Pons (tissue), 1 donor: ENCODE results near the gene MEGF9.
A peak's percentile ranks its signal among the peaks of the same experiment; 100 is the strongest.

Experiments used
- DNase-seq: peaks from one replicate; pipeline ENCODE4 v3.0.0-alpha.2; 2016; ENCODE audit warnings: low spot score

The MEGF9 gene

DNA sequence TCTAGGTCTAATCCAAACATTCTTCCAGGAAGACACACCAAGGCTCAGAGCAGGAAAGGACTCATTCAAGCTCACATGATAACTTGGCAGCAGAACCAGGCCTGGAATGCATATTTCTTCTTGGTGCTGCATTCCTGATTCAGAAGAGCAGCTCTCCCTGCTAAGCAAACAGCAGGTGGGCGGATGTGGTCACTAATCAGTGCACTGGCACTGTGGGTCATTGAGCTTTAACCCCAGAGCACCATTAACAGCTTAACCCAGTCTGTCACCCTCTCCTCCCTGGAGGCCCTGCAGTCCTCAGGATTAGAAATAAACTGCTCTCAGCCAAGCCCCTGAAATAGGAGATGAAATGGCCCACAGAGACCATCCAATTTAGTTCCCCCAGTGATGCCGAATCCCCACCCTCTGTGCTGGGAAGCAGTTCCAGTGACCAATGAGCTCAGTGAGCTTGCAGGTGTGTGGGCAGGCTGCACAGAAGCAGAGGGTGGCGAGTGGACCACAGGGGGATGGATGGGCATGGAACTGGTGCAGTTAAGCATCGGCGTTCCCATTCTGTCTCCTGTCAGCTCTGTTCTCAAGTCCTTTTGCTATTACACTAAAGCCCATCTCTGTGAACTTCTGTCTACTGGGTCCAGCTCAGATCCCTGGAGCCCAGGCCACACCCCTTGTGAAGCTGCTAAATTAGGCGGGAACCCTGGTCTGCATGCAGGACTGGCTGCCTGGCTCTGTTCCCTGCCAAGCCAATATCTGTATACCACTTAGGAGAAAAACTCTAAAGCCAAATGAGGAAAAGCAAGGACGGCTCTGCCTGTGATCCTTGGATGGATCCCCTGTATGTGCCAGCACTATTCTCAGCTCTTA, 16.6 kb upstream of the MEGF9 start:
- no peak for DNase-seq

DNA sequence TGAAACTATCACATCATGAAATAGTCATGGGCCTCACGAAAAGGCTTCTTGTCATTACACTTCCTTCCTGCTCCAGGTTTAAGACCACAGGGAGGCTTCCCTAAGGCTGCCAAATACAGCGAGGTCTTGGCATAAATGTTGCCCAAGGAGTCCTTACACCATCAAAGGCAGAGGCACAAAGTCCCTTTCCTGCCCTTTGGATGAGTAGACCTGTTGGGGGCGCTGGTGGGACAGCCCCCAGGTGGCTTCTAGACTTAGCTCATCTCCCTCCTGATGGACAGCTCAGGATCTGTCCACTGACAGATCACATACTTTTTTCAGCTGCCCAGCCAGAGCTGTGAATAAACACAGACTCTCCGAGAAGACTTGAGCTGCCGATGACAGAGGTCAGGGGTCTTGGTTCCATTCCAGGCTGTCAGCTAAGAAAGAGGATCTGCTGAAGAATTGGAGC, 15.5 kb upstream of the MEGF9 start:
- DNase-seq: no peak

DNA sequence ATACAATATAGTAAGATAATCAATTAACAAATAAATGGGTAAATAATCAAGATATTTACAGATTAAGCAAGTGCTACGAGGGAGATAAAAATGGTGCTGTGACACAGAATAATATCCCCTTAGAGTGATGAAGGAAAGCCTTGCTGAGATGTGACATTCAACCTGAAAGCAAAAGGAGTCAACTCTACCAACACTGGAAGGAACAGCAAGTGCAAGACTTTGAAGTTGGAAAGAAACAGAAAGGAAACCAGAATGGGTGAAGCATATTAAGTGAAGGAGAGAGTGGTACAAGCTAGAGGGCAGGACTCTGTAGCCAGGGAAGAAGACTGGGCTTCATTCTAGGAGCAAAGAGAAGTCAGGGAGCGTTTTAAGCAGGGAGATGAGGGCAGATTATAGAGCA, 12.2 kb upstream of the MEGF9 start:
- no peak for DNase-seq

DNA sequence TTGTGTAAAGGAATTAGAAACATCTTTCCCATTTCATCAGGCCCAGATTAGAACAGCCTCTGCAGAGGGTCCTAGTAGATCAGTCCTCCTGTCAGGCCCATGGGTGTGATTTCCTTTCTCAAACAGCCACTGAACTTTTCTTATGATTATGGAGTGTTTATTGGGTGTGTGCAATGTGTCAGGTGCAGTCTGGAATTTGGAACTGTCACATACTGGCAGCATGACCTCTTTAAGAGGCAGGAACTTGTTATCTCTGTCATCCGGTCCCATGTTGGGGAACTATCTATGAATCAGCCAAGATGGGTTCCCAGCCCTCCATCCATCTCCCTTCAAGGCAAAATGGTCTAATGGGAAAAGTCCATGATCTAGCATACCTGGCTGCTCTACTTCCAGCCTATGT, 11.6 kb upstream of the MEGF9 start:
- no peak for DNase-seq

DNA sequence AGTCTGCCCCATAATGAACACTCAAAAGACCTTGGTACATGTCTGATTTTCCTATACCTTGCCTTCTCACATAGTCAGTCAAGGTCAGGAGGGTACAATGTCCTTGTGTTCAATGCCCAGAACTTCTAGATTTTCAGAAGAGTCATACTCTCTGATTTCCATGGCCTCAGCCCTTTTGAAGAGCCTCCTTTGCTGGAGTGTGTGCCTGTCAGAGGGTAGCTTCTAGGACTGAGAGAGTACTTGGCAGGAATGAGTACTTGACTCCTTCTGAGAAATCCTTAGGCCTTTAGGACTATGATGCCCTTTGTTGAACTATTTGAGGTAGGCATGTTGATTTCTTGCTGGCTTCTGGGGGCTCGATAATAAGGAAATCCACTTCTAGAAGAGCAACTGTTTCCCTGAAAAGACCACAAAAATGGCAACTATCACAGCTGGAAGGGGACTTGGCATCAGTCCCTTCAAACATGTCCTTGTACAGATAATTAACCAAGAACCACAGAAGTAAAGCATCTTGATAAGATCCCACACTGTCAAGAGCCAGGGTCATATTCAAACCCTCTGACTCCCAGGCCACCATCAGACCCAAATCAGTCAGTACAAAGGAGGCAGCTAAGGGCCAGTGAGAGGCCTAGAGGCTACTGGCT, 10.6 kb upstream of the MEGF9 start:
- DNase-seq: no peak

DNA sequence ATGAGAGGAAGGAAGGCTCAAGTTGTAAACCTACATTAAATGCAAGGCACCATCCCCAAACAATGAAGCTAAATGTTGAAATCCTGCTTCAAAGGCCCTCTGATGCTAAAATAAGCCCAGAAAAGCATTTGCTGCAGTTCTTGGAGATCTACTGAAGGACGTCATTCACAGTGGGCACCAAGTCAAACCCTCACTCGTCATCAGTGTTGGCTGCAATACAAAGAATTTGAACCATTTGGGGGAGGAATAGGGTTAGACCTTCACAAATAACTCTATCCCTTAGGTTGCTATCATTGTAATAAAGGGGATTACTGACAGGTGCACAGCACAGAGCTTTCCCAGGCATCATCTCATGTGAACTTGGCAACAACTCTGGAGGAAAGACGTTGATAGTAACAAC, 9.3 kb upstream of the MEGF9 start:
- DNase-seq: no peak

DNA sequence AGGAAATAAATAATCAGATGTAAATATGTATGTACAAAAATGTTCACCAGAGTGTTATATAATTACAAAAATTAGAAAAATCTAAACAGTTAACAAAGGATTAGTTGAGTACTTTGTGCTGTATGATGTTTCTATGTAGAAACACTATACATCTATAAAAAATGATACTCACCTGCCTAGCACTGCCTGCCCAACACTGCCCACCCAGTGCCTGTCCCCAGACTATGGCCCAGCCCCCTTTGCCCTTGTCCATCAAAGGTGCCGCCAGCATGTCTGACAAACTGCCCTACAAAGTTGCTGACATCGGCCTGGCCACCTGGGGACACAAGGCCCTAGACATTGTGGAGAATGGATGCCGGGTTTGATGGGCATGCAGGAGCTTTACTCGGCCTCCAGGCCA, 6.1 kb upstream of the MEGF9 start:
- no peak for DNase-seq

DNA sequence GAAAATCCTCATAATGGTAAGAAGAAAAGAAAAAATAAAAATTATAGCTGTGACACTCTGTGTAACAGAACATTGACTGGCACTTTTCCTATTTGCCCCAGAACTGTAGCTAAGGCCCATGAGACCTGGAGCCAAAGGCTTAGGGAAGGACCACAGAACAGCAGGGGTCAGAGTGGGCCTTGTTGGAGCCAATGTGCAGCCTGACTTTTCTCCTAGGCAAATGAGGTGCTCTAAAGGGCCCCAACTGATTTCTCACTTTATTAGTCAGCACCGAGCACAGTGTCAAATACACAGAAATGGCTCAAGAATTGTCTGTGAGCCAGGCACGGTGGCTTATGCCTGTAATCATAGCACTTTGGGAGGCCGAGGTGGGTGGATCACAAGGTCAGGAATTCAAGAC, 4.0 kb upstream of the MEGF9 start:
- DNase-seq: no peak

DNA sequence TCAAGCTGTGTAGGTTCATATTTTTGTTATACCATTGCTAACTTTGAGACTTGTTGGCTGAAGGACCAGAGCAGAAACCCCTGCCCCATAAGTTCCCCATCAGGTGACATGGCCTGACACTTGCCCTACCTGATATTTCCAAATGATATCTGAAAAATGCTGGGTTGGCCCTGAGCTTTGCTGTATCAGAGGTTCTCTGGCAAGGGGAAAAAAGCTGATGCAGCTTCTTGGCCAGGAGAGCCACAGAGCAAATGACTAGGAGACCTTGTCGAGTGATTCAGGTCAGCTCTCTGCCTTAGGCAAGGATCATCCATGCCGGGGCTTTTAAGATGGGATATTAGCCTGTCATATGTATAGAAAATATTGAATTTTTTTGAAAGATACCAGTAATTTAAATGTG, 2.9 kb upstream of the MEGF9 start:
- no peak for DNase-seq

DNA sequence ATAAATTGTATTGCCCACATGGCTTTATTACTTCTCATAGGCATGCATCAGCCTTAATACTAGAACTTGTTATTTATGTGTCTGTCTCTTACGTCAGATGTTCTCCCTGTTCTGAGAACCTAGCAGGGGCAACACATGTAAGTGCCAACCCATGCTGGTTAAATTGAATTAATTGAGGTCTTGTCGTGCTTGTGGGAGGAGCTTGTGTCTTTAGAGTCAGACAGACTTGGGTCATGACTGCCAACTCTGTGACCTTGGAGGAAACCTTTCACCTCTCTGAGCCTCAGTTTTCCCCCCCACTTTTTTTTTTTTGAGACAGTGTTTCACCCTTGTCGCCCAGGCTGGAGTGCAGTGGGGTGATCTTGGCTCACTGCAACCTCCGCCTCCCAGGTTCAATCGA, 2.2 kb upstream of the MEGF9 start:
- no peak for DNase-seq

DNA sequence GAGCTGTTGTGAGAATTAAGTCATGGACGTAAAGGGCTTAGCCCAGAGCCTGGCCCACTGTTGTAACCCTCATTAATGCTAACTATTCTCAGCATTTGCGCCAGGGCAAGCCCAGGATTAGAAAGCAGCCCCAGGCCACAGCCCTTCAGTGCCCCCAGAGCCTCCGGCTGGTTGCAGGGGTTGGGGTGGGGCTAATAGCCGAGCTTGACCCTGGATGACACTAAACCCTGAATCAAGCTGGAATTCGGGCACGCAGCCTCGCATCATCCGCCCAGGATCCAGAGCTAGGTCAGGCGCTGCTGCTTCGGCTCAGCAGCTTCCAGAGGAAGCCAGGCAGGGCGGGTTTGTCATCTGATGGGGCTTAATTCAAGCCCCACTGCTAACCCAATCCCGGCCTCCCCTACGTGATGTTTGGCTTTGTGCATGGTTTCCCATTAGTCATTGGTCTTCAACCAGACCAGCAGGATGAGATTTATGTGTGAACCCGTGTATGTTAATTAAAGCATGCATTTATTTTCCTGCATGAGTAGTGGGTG, 1.2 kb upstream of the MEGF9 start:
- DNase-seq: peak; percentile 62

DNA sequence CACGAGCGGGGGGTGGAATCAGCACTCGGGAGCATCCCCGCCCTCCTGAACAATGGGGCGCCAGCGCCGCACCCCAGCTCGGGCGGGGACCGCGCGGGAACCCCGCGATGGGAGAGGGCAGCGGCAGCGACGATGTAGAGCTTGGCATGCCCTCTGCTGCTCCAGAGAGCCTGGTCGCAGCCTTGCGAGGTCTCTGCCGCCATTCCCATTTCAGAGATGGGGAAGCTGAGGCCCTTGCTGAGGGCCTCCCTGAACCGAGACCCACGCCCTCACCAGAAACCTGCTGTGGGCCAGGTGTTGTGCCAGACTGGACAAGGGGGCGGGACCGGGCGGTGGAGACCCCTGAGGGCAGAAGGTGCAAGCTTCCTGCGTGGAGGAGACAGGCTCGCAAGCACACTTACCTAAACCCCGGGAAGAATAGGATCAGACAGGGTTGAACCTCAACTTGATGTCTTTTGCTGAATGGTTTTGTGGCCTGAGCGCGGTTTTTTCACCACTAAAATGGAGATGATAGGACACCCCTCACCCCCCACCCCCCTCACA, 647 bp upstream of the MEGF9 start:
- no peak for DNase-seq

DNA sequence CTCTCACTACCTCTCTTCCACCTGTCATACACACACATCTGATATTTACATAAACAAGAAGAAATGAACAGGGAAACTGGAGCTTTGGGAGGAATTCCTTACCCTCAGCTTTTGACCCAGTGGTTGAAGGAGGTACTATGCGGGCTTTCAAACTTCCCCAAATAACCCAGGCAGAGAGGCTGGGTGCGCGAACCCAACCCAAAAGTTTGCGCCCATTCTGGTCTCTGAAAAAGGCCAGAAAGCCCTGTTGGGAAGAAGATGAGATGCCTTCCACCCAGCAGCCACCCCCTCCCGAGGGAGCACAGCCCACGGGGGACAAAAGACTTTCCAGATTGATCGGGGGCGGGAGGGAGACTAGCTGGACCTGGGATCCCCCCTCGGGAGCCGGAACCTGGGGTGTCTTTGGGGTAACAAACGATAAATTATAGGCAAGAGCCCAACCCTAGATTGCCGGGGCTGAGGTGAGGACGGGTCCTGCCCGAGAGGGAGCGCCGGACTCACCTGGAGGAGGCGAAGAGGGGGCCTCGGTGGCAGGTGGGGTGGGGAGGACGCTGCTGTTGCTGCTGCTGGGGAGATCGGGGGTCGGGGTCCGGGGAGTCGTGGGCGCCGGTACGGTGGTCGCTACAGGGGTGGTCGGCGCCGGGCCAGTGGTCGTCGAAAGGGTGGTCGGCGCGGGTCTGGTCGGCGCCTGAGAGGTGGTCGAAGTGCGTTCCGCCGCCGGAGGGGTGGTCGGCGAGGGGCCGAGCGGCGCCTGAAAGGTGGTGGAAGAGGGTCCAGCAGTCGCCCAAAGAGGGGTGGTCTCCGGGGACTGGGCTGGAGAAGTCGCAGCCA, 798 bp downstream of the MEGF9 start:
- DNase-seq: no peak

DNA sequence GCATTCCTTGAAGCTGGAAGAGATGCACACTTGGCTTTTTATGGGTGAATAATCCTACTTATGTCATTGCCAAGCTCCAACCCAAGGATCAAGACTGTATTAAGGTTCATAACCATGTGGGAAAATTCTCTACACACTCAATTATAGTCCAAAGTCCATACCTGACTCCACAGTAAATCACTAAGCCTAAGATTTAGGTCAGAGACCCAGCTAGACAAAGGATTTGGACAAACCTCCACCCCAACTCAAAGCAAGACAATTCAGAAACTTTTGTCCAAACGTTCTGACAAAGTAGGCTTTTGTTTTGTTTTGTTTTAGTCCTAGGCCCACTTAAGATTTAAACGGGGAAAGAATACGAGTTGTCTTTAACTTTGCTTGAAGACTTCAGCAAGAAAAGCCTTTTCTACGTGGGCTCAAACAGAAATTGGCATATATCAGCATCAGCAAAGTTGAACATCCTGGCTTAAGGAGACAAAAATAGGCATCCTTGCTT, 1.7 kb downstream of the MEGF9 start:
- peak; percentile 74 for DNase-seq

DNA sequence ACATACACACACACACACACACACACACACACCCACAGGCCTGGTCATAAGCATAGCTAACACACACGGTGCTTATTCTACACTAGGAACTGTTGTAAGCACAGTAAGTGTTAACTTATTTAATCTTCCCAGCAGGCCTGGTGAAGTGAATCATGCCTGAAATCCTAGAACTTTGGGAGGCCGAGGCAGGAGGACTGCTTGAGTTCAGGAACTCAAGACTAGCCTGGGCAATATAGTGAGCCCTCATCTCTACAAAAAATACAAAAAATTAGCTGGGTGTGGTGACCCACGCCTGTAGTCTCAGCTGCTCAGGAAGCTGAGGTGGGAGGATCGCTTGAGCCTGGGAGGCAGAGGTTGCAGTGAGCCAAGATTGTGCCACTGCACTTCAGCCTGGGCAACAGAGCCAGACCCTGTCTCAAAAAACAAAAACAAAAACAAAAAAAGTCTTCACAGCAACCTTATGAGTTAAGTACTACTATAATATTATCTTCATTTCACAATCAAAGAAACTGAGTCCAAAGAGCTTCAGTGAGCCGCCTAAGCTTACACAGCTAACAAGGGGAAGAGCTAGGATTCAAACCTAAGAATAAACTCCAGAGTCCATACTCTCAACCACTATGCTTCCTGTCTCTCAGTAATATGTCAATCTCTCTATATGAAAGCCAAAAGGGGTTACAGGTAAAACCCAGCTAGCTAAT, 2.3 kb downstream of the MEGF9 start:
- peak; percentile 67 for DNase-seq

DNA sequence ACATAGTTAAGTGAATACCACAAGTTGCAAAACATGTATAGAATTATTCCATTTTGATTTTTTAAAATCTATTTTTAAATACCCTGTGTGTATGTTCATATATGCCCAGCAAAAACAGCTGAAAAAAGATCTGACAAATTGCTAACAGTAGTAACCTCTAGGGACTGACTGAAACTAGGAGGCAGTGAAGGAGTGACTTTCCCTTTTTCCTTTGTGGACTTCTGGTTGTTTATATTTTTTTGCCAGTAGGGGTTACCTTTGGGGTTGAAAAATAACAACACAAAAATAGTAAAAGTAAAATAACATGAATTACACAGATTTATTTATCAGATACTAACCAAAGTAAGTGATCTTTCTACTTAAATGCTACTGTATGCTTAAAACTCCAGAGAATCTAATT, 2.9 kb downstream of the MEGF9 start:
- peak; percentile 72 for DNase-seq

DNA sequence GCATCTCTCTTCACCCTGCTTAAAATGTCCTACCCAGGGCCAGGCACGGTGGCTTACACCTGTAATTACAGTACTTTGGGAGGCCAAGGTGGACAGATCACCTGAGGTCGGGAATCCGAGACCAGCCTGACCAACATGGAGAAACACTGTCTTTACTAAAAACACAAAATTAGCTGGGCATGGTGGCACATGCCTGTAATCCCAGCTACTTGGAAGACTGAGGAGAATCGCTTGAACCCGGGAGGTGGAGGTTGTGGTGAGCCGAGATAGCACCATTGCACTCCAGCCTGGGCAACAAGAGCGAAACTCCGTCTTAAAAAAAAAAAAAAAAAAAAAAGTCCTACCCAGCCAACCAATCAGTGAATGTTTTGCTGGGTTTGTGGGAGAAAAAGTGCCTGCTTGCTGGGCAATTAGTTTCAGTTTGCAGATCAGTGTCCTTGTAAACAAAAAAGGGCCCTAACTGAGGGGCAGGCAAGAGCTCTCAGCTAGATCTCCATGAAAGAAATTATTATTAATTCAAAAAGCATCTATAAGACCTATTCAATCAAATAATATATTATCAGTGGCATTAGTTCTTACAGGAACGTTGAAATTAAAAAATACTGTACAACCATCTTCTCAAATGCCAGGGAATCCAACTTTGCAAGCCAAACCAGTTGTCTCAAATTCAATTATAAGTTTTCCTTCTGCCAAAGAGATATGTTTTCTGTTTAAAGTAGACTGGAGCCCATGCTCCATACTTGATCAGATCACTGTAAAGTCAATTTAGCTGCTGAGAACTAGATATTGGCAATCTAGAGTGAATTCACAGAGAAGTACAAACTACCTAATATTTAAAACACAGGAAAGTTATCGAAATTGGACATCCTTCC, 3.9 kb downstream of the MEGF9 start:
- peak; percentile 87 for DNase-seq

DNA sequence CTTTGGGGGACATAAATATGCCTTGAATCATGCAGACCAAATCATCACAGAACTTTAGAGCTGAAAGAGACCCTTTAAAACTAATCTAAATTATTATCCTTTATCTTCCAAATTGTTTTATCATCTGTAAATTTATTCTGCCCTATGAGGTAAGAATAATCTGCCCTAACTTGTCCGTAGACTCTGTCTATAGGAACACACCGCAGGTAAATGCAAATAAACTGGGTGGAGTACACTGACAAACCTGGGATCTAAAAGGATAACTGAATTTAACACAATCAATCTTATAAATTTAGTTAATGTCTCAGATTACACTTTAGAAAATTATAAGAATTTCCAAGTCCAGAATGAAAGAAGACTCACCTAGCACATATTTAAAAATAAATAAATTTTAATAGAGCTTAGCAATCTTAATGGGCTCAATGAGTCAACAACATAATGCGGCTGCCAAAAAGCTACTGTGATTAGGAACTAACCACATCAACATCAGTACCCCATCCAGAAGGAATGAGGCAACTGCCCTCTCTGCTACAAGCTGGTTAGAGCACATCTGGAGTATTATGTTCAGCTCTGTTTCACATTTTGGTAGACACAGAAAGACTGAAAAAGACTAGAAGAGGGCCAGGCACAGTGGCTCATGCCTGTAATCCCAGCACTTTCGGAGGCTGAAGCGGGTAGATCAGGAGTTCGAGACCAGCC, 5.6 kb downstream of the MEGF9 start:
- DNase-seq: no peak

DNA sequence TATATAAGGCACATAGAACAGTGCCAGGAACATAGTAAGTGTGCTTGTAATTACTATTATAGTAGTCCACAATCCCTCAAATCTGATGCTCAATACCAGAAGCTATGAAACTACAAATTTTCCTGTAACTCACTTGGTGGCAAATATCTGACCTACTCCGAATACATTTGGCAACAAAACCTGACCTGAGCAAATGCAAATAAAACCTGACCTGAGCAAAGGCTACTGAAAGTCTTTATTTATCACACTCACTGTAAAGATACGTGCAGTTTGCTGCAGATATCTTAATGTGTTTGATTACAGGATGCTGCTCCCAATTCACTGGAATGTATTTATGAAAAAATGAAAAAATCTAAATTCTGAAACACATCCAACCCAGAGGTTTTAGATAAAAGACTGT, 7.1 kb downstream of the MEGF9 start:
- DNase-seq: no peak

DNA sequence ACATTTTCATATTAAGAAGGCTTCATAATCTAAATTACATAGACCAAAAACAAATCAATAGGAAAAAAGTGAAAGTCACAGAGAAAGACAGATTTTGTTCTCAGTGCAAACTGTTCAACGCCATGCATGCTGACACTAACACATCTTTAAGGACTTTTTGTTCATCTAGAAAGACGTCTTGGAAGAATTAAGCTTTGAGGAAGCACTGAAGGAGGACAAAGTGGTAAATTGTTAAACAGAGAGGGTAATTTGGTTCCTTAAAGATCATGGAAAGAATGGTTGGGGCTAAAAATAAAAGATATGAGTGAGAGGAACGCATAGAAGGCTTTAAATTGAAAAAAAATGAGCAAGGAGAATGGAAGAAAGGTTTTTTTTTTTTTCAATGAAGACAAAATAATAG, 9.1 kb downstream of the MEGF9 start:
- no peak for DNase-seq
